ENCODE data around the gene XPO6.

DNA sequence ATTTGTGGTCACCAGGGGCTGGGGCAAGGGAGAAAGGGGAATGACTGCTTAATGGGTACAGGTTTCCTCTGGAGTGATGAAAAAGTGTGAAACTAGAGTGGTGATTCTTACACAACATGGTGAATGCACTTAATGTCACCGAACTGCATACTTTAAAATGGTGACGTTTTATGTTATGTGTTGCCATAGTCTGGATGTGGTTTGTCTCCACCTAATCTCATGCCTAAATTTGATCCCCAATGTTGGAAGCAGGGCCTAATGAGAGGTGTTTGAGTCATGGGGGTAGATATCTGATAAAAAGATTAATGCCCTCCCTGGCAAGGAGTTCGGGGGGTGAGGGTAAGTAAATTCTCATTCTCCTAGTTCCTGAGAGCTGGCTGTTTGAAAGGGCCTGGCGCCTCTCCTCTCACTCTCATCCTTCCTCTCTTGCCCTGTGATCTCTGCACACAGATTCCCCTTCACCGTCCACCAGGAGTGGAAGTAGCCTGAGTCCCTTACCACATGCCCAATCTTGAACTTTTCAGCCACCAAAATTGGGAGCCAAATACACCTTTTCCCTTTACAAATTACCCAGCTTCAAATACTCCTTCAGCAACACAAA, 15.3 kb downstream of the XPO6 start:
- TF ChIP-seq, protein P1, sequence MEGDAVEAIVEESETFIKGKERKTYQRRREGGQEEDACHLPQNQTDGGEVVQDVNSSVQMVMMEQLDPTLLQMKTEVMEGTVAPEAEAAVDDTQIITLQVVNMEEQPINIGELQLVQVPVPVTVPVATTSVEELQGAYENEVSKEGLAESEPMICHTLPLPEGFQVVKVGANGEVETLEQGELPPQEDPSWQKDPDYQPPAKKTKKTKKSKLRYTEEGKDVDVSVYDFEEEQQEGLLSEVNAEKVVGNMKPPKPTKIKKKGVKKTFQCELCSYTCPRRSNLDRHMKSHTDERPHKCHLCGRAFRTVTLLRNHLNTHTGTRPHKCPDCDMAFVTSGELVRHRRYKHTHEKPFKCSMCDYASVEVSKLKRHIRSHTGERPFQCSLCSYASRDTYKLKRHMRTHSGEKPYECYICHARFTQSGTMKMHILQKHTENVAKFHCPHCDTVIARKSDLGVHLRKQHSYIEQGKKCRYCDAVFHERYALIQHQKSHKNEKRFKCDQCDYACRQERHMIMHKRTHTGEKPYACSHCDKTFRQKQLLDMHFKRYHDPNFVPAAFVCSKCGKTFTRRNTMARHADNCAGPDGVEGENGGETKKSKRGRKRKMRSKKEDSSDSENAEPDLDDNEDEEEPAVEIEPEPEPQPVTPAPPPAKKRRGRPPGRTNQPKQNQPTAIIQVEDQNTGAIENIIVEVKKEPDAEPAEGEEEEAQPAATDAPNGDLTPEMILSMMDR (conservative IDR thresholded peaks at IDR 0.05; ENCODE audit: low read length), result no peak
- TF ChIP-seq EZH2phosphoT487 (IDR thresholded peaks at IDR 0.05; ENCODE audit: borderline replicate concordance), result no peak
